ENCODE measurements around the gene N4BP3. TPM values are rescaled to one million over a fixed set of nuclear protein-coding genes. Genes with fewer than 3 reads are reported as not detected.

The N4BP3 gene
- total RNA-seq, 1 donor from 2014 or later: 4.5 TPM

- no peak for TF ChIP-seq CTCF (IDR thresholded peaks at IDR 0.05; ENCODE audit: insufficient read depth, low read length, severe bottlenecking)
- Histone ChIP-seq H3K4me3 (ENCODE audit: low read depth, low read length) (no peak overlapping the region), H3K36me3 (ENCODE audit: control insufficient read depth, insufficient read depth, low read length) (peaks cover 10% of the 10 kb centered on the region), H3K27me3 (ENCODE audit: control insufficient read depth, insufficient read depth, low read length) (no peaks in the 10 kb centered on the region)
- DNase-seq (ENCODE audit: low read depth): no peak
- FAIRE-seq: no peak
Observed at GRCh38 chr5:178155065-178155464, 41.7 kb downstream of the N4BP3 start.

GRCh38 chr5:178160176-178160575, 46.8 kb downstream of the N4BP3 start:
- Histone ChIP-seq H3K27me3 (ENCODE audit: control insufficient read depth, insufficient read depth, low read length) (peaks cover 10% of the 10 kb centered on the region), H3K36me3 (ENCODE audit: control insufficient read depth, insufficient read depth, low read length) (no peaks in the 10 kb centered on the region), H3K4me3 (ENCODE audit: low read depth, low read length) (no peak overlapping the region)
- FAIRE-seq: no peak
- no peak for DNase-seq (ENCODE audit: low read depth)
- TF ChIP-seq CTCF (IDR thresholded peaks at IDR 0.05; ENCODE audit: insufficient read depth, low read length, severe bottlenecking): no peak

GRCh38 chr5:178162481-178162880, 49.1 kb downstream of the N4BP3 start:
- no peak overlapping the region for H3K4me3 ChIP-seq (ENCODE audit: low read depth, low read length)
- H3K27me3 ChIP-seq (ENCODE audit: control insufficient read depth, insufficient read depth, low read length): peaks cover 15% of the 10 kb centered on the region
- FAIRE-seq: no peak
- H3K36me3 ChIP-seq (ENCODE audit: control insufficient read depth, insufficient read depth, low read length): no peaks in the 10 kb centered on the region
- no peak for TF ChIP-seq CTCF (IDR thresholded peaks at IDR 0.05; ENCODE audit: insufficient read depth, low read length, severe bottlenecking)
- no peak for DNase-seq (ENCODE audit: low read depth)

- DNase-seq (ENCODE audit: low read depth): peak; percentile 47
- TF ChIP-seq CTCF (IDR thresholded peaks at IDR 0.05; ENCODE audit: insufficient read depth, low read length, severe bottlenecking): peak; percentile 100
- Histone ChIP-seq H3K36me3 (ENCODE audit: control insufficient read depth, insufficient read depth, low read length) (no peaks in the 10 kb centered on the region), H3K4me3 (ENCODE audit: low read depth, low read length) (no peak overlapping the region), H3K27me3 (ENCODE audit: control insufficient read depth, insufficient read depth, low read length) (peaks cover 15% of the 10 kb centered on the region)
- FAIRE-seq: no peak
Observed at GRCh38 chr5:178163772-178164735, 50.7 kb downstream of the N4BP3 start.

- no peak for FAIRE-seq
- TF ChIP-seq CTCF (IDR thresholded peaks at IDR 0.05; ENCODE audit: insufficient read depth, low read length, severe bottlenecking): no peak
- H3K27me3 ChIP-seq (ENCODE audit: control insufficient read depth, insufficient read depth, low read length): peaks cover 15% of the 10 kb centered on the region
- no peaks in the 10 kb centered on the region for H3K36me3 ChIP-seq (ENCODE audit: control insufficient read depth, insufficient read depth, low read length)
- H3K4me3 ChIP-seq (ENCODE audit: low read depth, low read length): no peak overlapping the region
- no peak for DNase-seq (ENCODE audit: low read depth)
Observed at GRCh38 chr5:178165581-178165980, 52.2 kb downstream of the N4BP3 start.
